A549 (cell line): ENCODE measurements around the gene CRYBB1.

ENCODE experiments used
- CTCF ChIP-seq: fragments of >200 bp; sonication (Bioruptor Twin); formaldehyde crosslinking; IDR thresholded peaks from 3 replicates; pipeline ENCODE4 v1.5.1; 2016
- HEYL ChIP-seq: fragments of 250-450 bp; sonication (Bioruptor Pico); IDR thresholded peaks from 2 replicates; pipeline ENCODE4 v1.8.0; 2021; ENCODE audit warnings: mild to moderate bottlenecking, moderate library complexity
- JUN ChIP-seq, 2 experiments: fragments of >200 bp; sonication (Bioruptor Twin); formaldehyde crosslinking; IDR thresholded peaks; 2 replicates in 1 of 2; 3 replicates in 1 of 2; pipeline ENCODE4 v1.6.1; 2016 to 2017
- JUNB ChIP-seq: fragments of >200 bp; sonication (Bioruptor Twin); formaldehyde crosslinking; IDR thresholded peaks from 2 replicates; pipeline ENCODE4 v1.6.1; 2016
- KDM1A ChIP-seq: fragments of 200-600 bp; sonication (generic); IDR thresholded peaks from 2 replicates; pipeline ENCODE4 v1.6.1; 2016; ENCODE audit warnings: low read depth, mild to moderate bottlenecking
- MAFK ChIP-seq: fragments of 450-650 bp; IDR thresholded peaks from 2 replicates; pipeline ENCODE4 v1.6.1; 2014; ENCODE audit not compliant: partially characterized antibody
- MAX ChIP-seq: IDR thresholded peaks from 2 replicates; pipeline ENCODE4 v1.6.1; 2012
- NR3C1 ChIP-seq: fragments of >200 bp; sonication (Bioruptor Twin); formaldehyde crosslinking; IDR thresholded peaks from 3 replicates; pipeline ENCODE4 v1.6.1; 2017
- POLR2A ChIP-seq: IDR thresholded peaks from 2 replicates; pipeline ENCODE4 v1.6.1; 2012; ENCODE audit warnings: mild to moderate bottlenecking, low read length
- USF2 ChIP-seq: fragments of 450-650 bp; IDR thresholded peaks from 2 replicates; pipeline ENCODE4 v1.6.1; 2014; ENCODE audit warnings: antibody characterized with exemption
- ZFP36 ChIP-seq: fragments of 450-650 bp; IDR thresholded peaks from 2 replicates; pipeline ENCODE4 v1.6.1; 2014; ENCODE audit warnings: borderline replicate concordance; ENCODE audit not compliant: partially characterized antibody
- TF ChIP-seq, protein P1 (sequence below): fragments of 200-600 bp; sonication (generic); IDR thresholded peaks from 2 replicates; pipeline ENCODE4 v1.6.1; 2016; ENCODE audit warnings: antibody characterized with exemption, mild to moderate bottlenecking, moderate library complexity

DNA sequence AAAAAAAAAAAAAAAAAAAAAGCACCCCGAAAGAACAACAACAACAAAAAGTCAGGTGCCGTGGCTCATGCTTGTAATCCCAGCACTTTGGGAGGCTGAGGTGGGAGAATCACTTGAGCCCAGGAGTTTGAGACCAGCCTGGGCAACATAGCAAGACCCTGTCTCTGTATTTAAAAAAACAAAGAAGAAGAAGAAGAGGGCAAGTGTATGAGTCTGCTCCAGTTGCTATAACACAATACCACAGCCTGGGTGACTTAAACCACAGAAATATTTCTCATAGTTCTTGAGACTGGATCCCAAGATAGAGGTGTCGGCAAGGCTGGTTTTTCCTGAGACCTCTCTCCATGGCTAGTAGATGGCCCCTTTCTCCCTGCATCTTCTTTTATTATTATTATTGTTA is 16.4 kb upstream of the CRYBB1 start:
- TF ChIP-seq, protein P1, sequence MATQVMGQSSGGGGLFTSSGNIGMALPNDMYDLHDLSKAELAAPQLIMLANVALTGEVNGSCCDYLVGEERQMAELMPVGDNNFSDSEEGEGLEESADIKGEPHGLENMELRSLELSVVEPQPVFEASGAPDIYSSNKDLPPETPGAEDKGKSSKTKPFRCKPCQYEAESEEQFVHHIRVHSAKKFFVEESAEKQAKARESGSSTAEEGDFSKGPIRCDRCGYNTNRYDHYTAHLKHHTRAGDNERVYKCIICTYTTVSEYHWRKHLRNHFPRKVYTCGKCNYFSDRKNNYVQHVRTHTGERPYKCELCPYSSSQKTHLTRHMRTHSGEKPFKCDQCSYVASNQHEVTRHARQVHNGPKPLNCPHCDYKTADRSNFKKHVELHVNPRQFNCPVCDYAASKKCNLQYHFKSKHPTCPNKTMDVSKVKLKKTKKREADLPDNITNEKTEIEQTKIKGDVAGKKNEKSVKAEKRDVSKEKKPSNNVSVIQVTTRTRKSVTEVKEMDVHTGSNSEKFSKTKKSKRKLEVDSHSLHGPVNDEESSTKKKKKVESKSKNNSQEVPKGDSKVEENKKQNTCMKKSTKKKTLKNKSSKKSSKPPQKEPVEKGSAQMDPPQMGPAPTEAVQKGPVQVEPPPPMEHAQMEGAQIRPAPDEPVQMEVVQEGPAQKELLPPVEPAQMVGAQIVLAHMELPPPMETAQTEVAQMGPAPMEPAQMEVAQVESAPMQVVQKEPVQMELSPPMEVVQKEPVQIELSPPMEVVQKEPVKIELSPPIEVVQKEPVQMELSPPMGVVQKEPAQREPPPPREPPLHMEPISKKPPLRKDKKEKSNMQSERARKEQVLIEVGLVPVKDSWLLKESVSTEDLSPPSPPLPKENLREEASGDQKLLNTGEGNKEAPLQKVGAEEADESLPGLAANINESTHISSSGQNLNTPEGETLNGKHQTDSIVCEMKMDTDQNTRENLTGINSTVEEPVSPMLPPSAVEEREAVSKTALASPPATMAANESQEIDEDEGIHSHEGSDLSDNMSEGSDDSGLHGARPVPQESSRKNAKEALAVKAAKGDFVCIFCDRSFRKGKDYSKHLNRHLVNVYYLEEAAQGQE = no peak
- no peak for TF ChIP-seq ZFP36
- TF ChIP-seq JUN (IDR thresholded peaks at IDR 0.05) = no peak
- no peak for TF ChIP-seq POLR2A
- TF ChIP-seq USF2 = no peak
- TF ChIP-seq CTCF = no peak
- TF ChIP-seq JUNB = no peak
- TF ChIP-seq KDM1A = no peak
- no peak for TF ChIP-seq MAFK
- no peak for TF ChIP-seq HEYL (CRISPR knock-in tag)
- no peak for TF ChIP-seq NR3C1
- TF ChIP-seq MAX = no peak
